Measurements from ENCODE around the gene COPA.

Gene COPA

GRCh38 chr1:160264795-160265307, 78.2 kb downstream of the COPA start:
- no peak for DNase-seq

- DNase-seq: peak; percentile 96
Observed at GRCh38 chr1:160261893-160262794, 80.9 kb downstream of the COPA start, which contains the start of gene DCAF8. Gene DCAF8 (minus strand): TSS chr1:160262549. CDS start chr1:160244008, 18,541 bp downstream.

GRCh38 chr1:160261556-160261892, 81.5 kb downstream of the COPA start:
- peak; percentile 86 for DNase-seq

GRCh38 chr1:160260406-160261382, 82.4 kb downstream of the COPA start:
- no peak for DNase-seq

GRCh38 chr1:160258177-160258798, 84.8 kb downstream of the COPA start:
- no peak for DNase-seq

GRCh38 chr1:160257411-160258015, 85.5 kb downstream of the COPA start:
- no peak for DNase-seq

- DNase-seq: no peak
Observed at GRCh38 chr1:160256396-160257046, 86.5 kb downstream of the COPA start.

- no peak for DNase-seq
Observed at GRCh38 chr1:160255781-160256300, 87.2 kb downstream of the COPA start.

GRCh38 chr1:160251687-160252526, 91.1 kb downstream of the COPA start:
- peak; percentile 49 for DNase-seq

- no peak for DNase-seq
Observed at GRCh38 chr1:160251011-160251410, 92.0 kb downstream of the COPA start.

GRCh38 chr1:160247053-160247452, 96.0 kb downstream of the COPA start:
- DNase-seq: no peak

- DNase-seq: no peak
Observed at GRCh38 chr1:160245434-160245833, 97.6 kb downstream of the COPA start.

- no peak for DNase-seq
Observed at GRCh38 chr1:160244209-160244608, 98.8 kb downstream of the COPA start.

GRCh38 chr1:160243767-160244166, 99.3 kb downstream of the COPA start:
- DNase-seq: no peak

- no peak for DNase-seq
Observed at GRCh38 chr1:160239582-160240299, 103.3 kb downstream of the COPA start.
